GM19467 (cell line): ENCODE measurements around the gene CELA2B.
"Not testable (repeated sequence)": the region's sequence is repeated elsewhere in the genome, so short reads cannot be mapped to it uniquely, and the experiment has no call there.

Experiments used
- ATAC-seq: cut with Tn5 transposase; IDR thresholded peaks from one replicate; pipeline ENCODE4 v1.9.1; 2021; ENCODE audit warnings: mild to moderate bottlenecking, moderate library complexity; ENCODE audit not compliant: unreplicated experiment

The CELA2B gene

GRCh38 chr1:15444468-15445389 lies 31.2 kb upstream of the CELA2B start:
- no peak for ATAC-seq

- no peak for ATAC-seq
These were observed 30.3 kb upstream of the CELA2B start for GRCh38 chr1:15445390-15446122.

GRCh38 chr1:15446212-15446611 lies 29.7 kb upstream of the CELA2B start:
- ATAC-seq: no peak

- ATAC-seq: no peak
These were observed 26.9 kb upstream of the CELA2B start for GRCh38 chr1:15448877-15449462.

GRCh38 chr1:15449567-15449966 lies 26.3 kb upstream of the CELA2B start:
- no peak for ATAC-seq

- no peak for ATAC-seq
These were observed 24.7 kb upstream of the CELA2B start for GRCh38 chr1:15451014-15451722.

GRCh38 chr1:15452216-15452615 lies 23.7 kb upstream of the CELA2B start:
- ATAC-seq: no peak

GRCh38 chr1:15452866-15453571 lies 22.9 kb upstream of the CELA2B start:
- ATAC-seq: no peak

GRCh38 chr1:15453734-15454133 lies 22.2 kb upstream of the CELA2B start:
- no peak for ATAC-seq

GRCh38 chr1:15454256-15454655 lies 21.6 kb upstream of the CELA2B start:
- ATAC-seq: no peak

- ATAC-seq: no peak
These were observed 20.4 kb upstream of the CELA2B start for GRCh38 chr1:15455522-15455921.

GRCh38 chr1:15456313-15456954 lies 19.5 kb upstream of the CELA2B start, which contains the start of gene CELA2A:
TSS of gene CELA2A (plus strand) at chr1:15456732. CDS start at chr1:15456754, 22 bp downstream.
- no peak for ATAC-seq

GRCh38 chr1:15457585-15457984 lies 18.3 kb upstream of the CELA2B start:
- no peak for ATAC-seq

GRCh38 chr1:15458388-15458787 lies 17.5 kb upstream of the CELA2B start:
- ATAC-seq: not testable (repeated sequence)

- no peak for ATAC-seq
These were observed 15.9 kb upstream of the CELA2B start for GRCh38 chr1:15459771-15460707.

- no peak for ATAC-seq
These were observed 15.2 kb upstream of the CELA2B start for GRCh38 chr1:15460708-15461095.

GRCh38 chr1:15463064-15463800 lies 12.7 kb upstream of the CELA2B start:
- ATAC-seq: not testable (repeated sequence)

- not testable (repeated sequence) for ATAC-seq
These were observed 12.0 kb upstream of the CELA2B start for GRCh38 chr1:15463926-15464322.
